Stomach (tissue), 9 donors: ENCODE results near the gene HS6ST3. TPM values are rescaled to one million over a fixed set of nuclear protein-coding genes. Genes with fewer than 3 reads are reported as not detected.

Source experiments
- DNase-seq, 2 donors: peaks; one replicate each; pipeline versions ENCODE4 v3.0.0 to v3.0.0-alpha.2; 2013 to 2019
- H3K27ac ChIP-seq, 5 donors: fragments of 200-600 bp in 4 of 5; sonication (generic) in 4 of 5; one replicate each; pipeline ENCODE4 v1.5.1; 2013 to 2019; ENCODE audit warnings: mild to moderate bottlenecking in 1 of 5, moderate library complexity in 1 of 5
- H3K27me3 ChIP-seq, 3 donors: fragments of 200-600 bp; sonication (generic); one replicate each; pipeline ENCODE4 v1.5.1; 2017 to 2019; ENCODE audit warnings: mixed run types in 1 of 3
- H3K36me3 ChIP-seq, 4 donors: fragments of 200-600 bp; sonication (generic); 1 replicate in 3 of 4; 2 replicates in 1 of 4; pipeline ENCODE4 v1.5.1; 2016 to 2019
- H3K4me1 ChIP-seq, 4 donors: fragments of 200-600 bp; sonication (generic); one replicate each; pipeline ENCODE4 v1.5.1; 2016 to 2019
- H3K4me3 ChIP-seq, 4 donors: fragments of 200-600 bp; sonication (generic) in 3 of 4; one replicate each; pipeline ENCODE4 v1.5.1; 2016 to 2019; ENCODE audit warnings: mild to moderate bottlenecking in 1 of 4
- H3K9me3 ChIP-seq, 4 donors: fragments of 200-600 bp; sonication (generic); one replicate each; pipeline ENCODE4 v1.5.1; 2016 to 2019
- EP300 ChIP-seq: sonication (generic); formaldehyde crosslinking; IDR thresholded peaks from one replicate; pipeline ENCODE4 v1.6.1; 2017; ENCODE audit warnings: antibody characterized with exemption
- POLR2A ChIP-seq, 4 donors: fragments of 450-650 bp; IDR thresholded peaks; one replicate each; pipeline ENCODE4 v1.6.1; 2016; ENCODE audit warnings: antibody characterized with exemption in 4 of 4, control low read depth in 2 of 4, mild to moderate bottlenecking in 1 of 4, moderate library complexity in 1 of 4
- POLR2AphosphoS5 ChIP-seq, 3 donors: sonication (generic); formaldehyde crosslinking; IDR thresholded peaks; one replicate each; pipeline ENCODE4 v1.6.1; 2016; ENCODE audit warnings: antibody characterized with exemption in 3 of 3
- WGBS, 5 donors: extraction: QIAGEN DNeasy Blood & Tissue Kit in 3 of 5; methylation state at CpG; one replicate each; pipeline versions ENCODE4 v1.1.5 to v1.1.7; 2013 to 2018; 5-methylcytosine and 5-hydroxymethylcytosine counted together
- intact Hi-C: fragments of 100-400 bp; cut with DNase I; formaldehyde crosslinking; loops from one replicate; pipeline ENCODE4 v1.15.1; 2023; ENCODE audit warnings: low total_unique reads
- polyA plus RNA-seq, 3 donors: library from polyadenylated mRNA; stranded (reverse); fragments of 200-250 nt; gene quantifications; one replicate each; pipeline ENCODE4 v1.2.3, GENCODE V29; 2013
- total RNA-seq, 5 donors: library from RNA; depleted of rRNA; stranded (reverse); fragments of >200 nt; gene quantifications; one replicate each; pipeline versions ENCODE4 v1.1.0 to v1.2.3, GENCODE V29; 2014 to 2016
- TF ChIP-seq, protein P1 (sequence below), 7 experiments: fragments of 450-650 bp in 4 of 7; fragments of 200-600 bp in 3 of 7; sonication (generic) in 3 of 7; IDR thresholded peaks; one replicate each; pipeline ENCODE4 v1.5.1; 2016 to 2019; ENCODE audit warnings: antibody characterized with exemption in 7 of 7, control low read depth in 2 of 7, mild to moderate bottlenecking in 1 of 7
- donor health status: healthy with polysubstance abuse.
- donor health status: Bipolar disorder and iron deficiency.
- donor health status: healthy.

Gene HS6ST3
- total and polyA plus RNA-seq, 8 donors, result 0.15 to 4.0 (median 0.75) TPM; not detected in 1

DNA sequence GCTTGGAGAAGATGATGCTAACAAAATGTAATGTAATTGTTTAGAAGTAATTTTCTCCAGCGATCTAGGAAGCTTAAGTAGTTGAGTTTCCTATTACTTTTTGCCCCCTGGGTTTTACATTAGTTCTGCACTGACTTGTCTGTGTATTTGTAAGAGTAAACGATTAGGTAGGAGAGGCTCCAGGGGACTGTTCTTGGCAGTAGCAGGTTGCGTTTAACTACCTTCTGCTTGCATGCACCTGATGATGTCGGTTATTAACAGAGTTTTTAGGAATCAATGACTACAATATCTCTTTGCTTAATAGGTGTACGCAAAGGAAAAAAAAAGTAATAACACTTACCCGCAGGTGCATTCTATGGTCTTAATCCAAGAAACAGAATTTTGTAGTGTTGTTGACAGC lies 18.4 kb upstream of the HS6ST3 start:
- intact Hi-C loops, result no loop called here
- Histone ChIP-seq H3K4me3 (no peak overlapping the region), H3K27ac (no peak overlapping the region), H3K9me3 (no peaks in the 10 kb centered on the region), H3K36me3 (no peaks in the 10 kb centered on the region), H3K4me1 (no peaks in the 10 kb centered on the region), H3K27me3 (no peaks in the 10 kb centered on the region)
- no peak for DNase-seq
- 72 to 77% (median 73%) methylated on average over 6 of the region's 6 CpGs for WGBS, 5 donors
- TF ChIP-seq POLR2A (IDR thresholded peaks at IDR 0.05) (no peak), POLR2AphosphoS5 (IDR thresholded peaks at IDR 0.05) (no peak), EP300 (no peak)
- TF ChIP-seq, protein P1, sequence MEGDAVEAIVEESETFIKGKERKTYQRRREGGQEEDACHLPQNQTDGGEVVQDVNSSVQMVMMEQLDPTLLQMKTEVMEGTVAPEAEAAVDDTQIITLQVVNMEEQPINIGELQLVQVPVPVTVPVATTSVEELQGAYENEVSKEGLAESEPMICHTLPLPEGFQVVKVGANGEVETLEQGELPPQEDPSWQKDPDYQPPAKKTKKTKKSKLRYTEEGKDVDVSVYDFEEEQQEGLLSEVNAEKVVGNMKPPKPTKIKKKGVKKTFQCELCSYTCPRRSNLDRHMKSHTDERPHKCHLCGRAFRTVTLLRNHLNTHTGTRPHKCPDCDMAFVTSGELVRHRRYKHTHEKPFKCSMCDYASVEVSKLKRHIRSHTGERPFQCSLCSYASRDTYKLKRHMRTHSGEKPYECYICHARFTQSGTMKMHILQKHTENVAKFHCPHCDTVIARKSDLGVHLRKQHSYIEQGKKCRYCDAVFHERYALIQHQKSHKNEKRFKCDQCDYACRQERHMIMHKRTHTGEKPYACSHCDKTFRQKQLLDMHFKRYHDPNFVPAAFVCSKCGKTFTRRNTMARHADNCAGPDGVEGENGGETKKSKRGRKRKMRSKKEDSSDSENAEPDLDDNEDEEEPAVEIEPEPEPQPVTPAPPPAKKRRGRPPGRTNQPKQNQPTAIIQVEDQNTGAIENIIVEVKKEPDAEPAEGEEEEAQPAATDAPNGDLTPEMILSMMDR (IDR thresholded peaks at IDR 0.05), result no peak

- Histone ChIP-seq H3K27ac (no peak overlapping the region), H3K9me3 (no peaks in the 10 kb centered on the region), H3K36me3 (no peaks in the 10 kb centered on the region), H3K4me3 (no peak overlapping the region), H3K27me3 (no peaks in the 10 kb centered on the region), H3K4me1 (no peaks in the 10 kb centered on the region)
- intact Hi-C loops, result no loop called here
- TF ChIP-seq, protein P1 (IDR thresholded peaks at IDR 0.05), result no peak
- TF ChIP-seq POLR2AphosphoS5 (IDR thresholded peaks at IDR 0.05) (no peak), POLR2A (IDR thresholded peaks at IDR 0.05) (no peak), EP300 (no peak)
- DNase-seq, result no peak
- WGBS, 5 donors, result 77 to 94% (median 88%) methylated on average over 3 of the region's 3 CpGs
These were observed 17.5 kb upstream of the HS6ST3 start for GRCh38 chr13:96072392-96072791.

GRCh38 chr13:96075953-96076543 lies 13.9 kb upstream of the HS6ST3 start:
- DNase-seq, result no peak
- TF ChIP-seq, protein P1 (IDR thresholded peaks at IDR 0.05), result peak in 3 of 7 experiments; percentile 38 to 45 (median 44)
- no peak for TF ChIP-seq POLR2A (IDR thresholded peaks at IDR 0.05)
- no peaks in the 10 kb centered on the region for H3K27me3 ChIP-seq
- intact Hi-C loops, result no loop called here
- no peak overlapping the region for H3K4me3 ChIP-seq
- WGBS, 5 donors, result 75 to 83% (median 81%) methylated on average over 3 of the region's 3 CpGs
- H3K4me1 ChIP-seq, result no peaks in the 10 kb centered on the region
- no peaks in the 10 kb centered on the region for H3K9me3 ChIP-seq
- H3K27ac ChIP-seq, result no peak overlapping the region
- no peaks in the 10 kb centered on the region for H3K36me3 ChIP-seq

GRCh38 chr13:96080676-96081075 lies 9.2 kb upstream of the HS6ST3 start:
- no peaks in the 10 kb centered on the region for H3K4me1 ChIP-seq
- TF ChIP-seq POLR2A (IDR thresholded peaks at IDR 0.05), result no peak
- TF ChIP-seq, protein P1 (IDR thresholded peaks at IDR 0.05), result no peak
- TF ChIP-seq POLR2AphosphoS5 (IDR thresholded peaks at IDR 0.05), result no peak
- TF ChIP-seq EP300, result no peak
- intact Hi-C loops, result no loop called here
- H3K4me3 ChIP-seq, result no peak overlapping the region
- H3K27ac ChIP-seq, result no peak overlapping the region
- no peaks in the 10 kb centered on the region for H3K9me3 ChIP-seq
- no peak for DNase-seq
- 87 to 93% (median 91%) methylated on average over 5 of the region's 5 CpGs for WGBS, 5 donors
- no peaks in the 10 kb centered on the region for H3K36me3 ChIP-seq
- no peaks in the 10 kb centered on the region for H3K27me3 ChIP-seq
